ENCODE data around the gene KRTAP5-2.

- TF ChIP-seq CTCF (IDR thresholded peaks at IDR 0.05 in 8 of 11, conservative IDR thresholded peaks at IDR 0.05 in 3 of 11): peak in 10 of 11 experiments; percentile 43 to 95 (median 86)
- no peak for TF ChIP-seq POLR2A (IDR thresholded peaks at IDR 0.05)
Observed at GRCh38 chr11:1574238-1574932, 23.7 kb downstream of the KRTAP5-2 start.

Data from spleen (tissue), 7 donors.